LNCaP clone FGC (cell line): ENCODE data around the gene PCAT7.
A peak's percentile ranks its signal among the peaks of the same experiment; 100 is the strongest.
"Not testable (repeated sequence)": the region's sequence is repeated elsewhere in the genome, so short reads cannot be mapped to it uniquely, and the experiment has no call there.

ENCODE experiments used
- DNase-seq: peaks from one replicate; pipeline ENCODE4 v3.0.0-alpha.2; 2011; ENCODE audit warnings: low read depth
- H3K4me3 ChIP-seq: 2 replicates; pipeline ENCODE4 v1.5.1; 2011; ENCODE audit warnings: mild to moderate bottlenecking, low read depth, low read length, control low read depth
- TF ChIP-seq, protein P1 (sequence below): IDR thresholded peaks from 2 replicates; pipeline ENCODE4 v1.5.1; 2012; ENCODE audit warnings: mild to moderate bottlenecking; ENCODE audit not compliant: control insufficient read depth, insufficient read depth; ENCODE audit errors: extremely low read depth

Gene PCAT7

DNA sequence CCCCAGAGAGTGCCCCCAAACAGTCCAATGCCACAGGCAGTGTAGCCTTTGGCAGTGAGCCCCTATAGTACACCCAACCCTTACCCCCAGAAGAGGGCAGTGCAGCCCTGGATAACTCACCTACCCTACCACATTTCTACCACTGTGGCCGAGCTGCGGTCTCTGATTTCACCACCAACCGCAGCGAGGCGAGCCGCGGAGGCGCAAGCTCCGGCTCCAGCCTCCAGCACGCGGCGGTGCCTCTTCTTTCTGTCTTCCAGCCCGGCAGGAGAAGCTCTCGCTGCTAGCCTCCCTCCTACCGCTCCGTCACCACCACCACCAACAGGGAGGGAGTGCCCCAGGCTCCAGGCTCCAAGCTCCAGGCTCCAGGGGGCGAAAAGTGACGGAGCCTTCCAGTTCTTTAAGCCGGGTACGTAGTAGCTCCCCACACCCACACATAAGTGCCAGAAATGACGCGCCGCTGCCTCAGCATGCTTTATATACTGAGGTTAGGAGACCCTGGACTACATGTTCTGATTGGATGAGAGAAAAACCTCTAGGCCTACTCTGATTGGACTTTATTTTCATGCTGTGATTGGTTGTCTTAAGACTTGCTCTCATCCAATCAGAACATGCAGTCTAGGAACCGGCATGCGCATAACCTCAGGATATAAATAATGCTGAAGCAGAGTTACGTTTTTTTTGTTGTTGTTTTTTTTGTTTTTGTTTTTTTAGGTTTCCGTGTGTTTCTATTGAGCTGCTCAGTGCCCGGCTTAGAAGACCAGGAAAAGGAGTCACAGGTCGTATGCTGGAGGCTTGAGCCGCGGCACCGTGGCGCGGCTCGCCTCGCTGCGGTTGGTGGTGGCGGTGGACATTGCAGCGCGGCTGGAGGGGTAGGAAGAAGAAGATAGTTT is at the start of gene PCAT7:
TSS of gene PCAT7 (plus strand) at position 645 of the 893 bp plus-strand sequence.
- peak; percentile 74 for DNase-seq
- peak within 1 kb of the TSS; percentile 60 for H3K4me3 ChIP-seq
- TF ChIP-seq, protein P1, sequence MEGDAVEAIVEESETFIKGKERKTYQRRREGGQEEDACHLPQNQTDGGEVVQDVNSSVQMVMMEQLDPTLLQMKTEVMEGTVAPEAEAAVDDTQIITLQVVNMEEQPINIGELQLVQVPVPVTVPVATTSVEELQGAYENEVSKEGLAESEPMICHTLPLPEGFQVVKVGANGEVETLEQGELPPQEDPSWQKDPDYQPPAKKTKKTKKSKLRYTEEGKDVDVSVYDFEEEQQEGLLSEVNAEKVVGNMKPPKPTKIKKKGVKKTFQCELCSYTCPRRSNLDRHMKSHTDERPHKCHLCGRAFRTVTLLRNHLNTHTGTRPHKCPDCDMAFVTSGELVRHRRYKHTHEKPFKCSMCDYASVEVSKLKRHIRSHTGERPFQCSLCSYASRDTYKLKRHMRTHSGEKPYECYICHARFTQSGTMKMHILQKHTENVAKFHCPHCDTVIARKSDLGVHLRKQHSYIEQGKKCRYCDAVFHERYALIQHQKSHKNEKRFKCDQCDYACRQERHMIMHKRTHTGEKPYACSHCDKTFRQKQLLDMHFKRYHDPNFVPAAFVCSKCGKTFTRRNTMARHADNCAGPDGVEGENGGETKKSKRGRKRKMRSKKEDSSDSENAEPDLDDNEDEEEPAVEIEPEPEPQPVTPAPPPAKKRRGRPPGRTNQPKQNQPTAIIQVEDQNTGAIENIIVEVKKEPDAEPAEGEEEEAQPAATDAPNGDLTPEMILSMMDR: peak; percentile 75

DNA sequence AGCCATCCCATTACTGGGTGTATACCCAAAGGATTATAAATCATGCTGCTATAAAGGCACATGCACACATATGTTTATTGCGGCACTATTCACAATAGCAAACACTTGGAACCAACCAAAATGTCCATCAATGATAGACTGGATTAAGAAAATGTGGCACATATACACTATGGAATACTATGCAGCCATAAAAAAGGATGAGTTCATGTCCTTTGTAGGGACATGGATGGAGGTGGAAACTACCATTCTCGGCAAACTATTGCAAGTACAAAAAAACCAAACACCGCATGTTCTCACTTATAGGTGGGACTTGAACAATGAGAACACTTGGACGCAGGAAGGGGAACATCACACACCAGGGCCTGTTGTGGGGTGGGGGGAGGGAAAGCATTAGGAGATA is 48.5 kb upstream of the PCAT7 start:
- not testable (repeated sequence) for H3K4me3 ChIP-seq, DNase-seq

DNA sequence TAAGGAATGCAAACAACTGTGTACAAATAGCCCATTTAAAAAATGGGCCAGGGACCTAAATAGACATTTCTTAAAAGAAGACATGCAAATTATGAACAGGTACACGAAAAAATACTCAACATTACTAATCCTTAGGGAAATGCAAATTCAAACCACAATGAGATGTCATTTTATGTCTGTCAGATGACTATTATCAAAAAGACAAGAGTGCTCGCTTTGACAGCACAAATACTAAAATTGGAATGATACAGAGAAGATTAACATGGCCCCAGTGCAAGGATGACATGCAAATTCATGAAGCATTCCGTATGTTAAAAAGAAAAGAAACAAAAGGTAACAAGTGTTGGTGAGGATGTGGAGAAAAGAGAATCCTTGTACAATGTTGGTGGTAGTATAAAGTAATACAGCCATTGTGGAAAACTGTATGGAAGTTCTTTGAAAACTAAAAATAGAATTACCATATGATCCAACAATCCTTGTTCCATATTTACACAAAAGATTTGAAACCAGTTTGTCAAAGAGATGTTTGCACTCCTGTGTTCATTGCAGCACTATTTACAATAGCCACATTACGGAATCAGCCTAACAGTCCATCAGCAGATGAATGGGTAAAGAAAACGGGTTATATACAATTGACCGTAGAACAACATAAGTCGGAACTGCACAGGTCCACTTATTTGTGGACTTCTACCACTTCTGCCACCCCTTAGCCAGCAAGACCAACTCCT is 47.2 kb upstream of the PCAT7 start:
- DNase-seq: peak; percentile 49
- TF ChIP-seq, protein P1: no peak

DNA sequence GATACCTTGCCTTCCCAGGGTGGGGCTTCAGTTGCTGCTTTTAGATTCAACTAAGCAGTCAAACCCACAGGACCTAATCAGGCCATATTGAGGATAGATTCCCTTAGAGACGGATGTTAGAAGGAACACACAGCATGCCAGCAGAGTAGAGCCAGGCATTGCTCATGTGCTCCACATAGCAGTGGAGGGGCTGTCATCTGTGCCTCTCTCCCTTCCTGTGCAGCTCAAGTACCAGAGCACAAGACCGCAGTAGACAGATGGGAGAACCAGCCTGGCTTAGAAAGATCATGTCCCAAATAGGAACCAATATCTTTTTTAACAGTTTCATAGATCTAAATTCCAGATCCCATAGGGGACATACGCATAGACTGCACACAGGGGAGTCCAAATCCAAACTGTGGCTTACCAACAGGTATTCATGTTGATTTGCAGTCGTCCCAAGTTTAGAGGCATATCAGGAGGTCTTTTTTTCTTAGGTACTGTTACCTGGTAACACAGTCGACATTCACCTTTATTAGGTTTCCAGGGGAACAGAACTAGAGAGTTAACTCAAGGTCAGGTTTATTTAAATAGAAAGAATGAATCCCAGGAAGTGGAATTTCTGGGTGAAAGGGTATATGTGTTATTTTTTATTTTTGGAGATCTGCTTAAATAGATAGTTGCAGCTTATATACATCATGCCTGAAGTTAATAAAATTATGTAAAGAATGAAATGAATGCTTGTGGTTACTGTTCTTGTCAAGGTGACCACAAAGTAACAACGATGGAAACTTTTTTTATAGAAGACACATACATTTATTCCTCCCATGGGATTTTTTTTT is 43.5 kb upstream of the PCAT7 start:
- DNase-seq: no peak
- TF ChIP-seq, protein P1: no peak
- no peak overlapping the region for H3K4me3 ChIP-seq

More for the DNA sequence above, 47.2 kb upstream of the PCAT7 start:
- no peak overlapping the region for H3K4me3 ChIP-seq

DNA sequence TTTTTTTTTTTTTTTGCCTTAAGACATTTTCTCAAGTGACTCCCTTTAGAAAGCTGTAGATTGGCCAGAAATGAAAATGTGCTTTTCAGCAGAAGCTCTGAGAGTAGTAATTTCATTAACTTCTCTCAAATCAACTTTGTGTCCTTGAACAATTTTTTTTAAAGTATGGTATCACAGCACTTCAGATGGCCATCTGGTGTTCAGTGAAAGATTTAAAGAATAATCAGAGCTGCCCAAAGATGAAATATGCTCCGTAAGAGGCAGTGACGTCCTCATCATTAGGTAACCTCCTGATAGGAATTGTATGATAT is 43.0 kb upstream of the PCAT7 start:
- DNase-seq: no peak
- H3K4me3 ChIP-seq: no peak overlapping the region

DNA sequence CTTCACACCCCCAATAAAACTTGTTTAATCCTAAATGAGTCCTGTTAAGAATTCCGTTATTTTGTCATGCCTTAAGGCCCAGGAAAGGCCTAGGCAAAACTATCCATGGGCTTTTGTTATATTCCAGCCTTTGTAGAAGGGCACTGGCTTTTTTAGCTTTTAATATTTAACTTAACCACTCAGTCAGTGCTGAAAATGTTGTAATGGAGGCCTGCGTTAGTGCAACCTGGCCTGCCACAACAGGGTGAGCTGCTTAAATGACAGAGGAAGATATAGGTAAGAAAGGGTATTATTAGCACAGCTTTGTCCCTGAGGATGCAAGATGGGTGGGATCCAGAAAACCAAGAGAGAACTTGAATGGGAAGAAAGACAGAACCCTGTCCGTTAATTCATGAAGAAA is 40.2 kb upstream of the PCAT7 start:
- TF ChIP-seq, protein P1: no peak
- DNase-seq: no peak
- no peak overlapping the region for H3K4me3 ChIP-seq

More for the DNA sequence above, 43.0 kb upstream of the PCAT7 start:
- TF ChIP-seq, protein P1: no peak

DNA sequence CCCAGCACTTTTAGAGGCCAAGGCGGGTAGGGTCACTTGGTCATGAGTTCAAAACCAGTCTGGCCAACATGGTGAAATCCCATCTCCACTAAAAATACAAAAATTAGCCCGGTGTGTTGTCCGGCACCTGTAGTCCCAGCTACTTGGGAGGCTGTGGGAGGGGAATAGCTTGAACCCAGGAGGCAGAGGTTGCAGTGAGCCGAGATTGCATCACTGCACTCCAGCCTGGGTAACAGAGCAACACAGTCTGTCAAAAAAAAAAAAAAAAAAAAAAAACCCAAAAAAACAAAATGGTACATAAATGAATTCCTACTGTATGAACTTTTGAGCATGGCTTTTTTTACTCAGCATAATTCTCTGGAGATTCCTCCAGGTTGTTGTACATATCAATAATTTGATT is 37.6 kb upstream of the PCAT7 start:
- TF ChIP-seq, protein P1: no peak
- DNase-seq: no peak
- H3K4me3 ChIP-seq: no peak overlapping the region
